HG02763 (cell line): Measurements from ENCODE around the gene NUCB2.
"Not testable (repeated sequence)": the region's sequence is repeated elsewhere in the genome, so short reads cannot be mapped to it uniquely, and the experiment has no call there.

ENCODE experiments used
- ATAC-seq: cut with Tn5 transposase; IDR thresholded peaks from one replicate; pipeline ENCODE4 v1.9.1; 2021; ENCODE audit warnings: mild to moderate bottlenecking, moderate library complexity; ENCODE audit not compliant: unreplicated experiment

Gene NUCB2

GRCh38 chr11:17268500-17268899 lies 8.0 kb upstream of the NUCB2 start:
- ATAC-seq: not testable (repeated sequence)

GRCh38 chr11:17268902-17269301 lies 7.6 kb upstream of the NUCB2 start:
- no peak for ATAC-seq

GRCh38 chr11:17272801-17273200 lies 3.7 kb upstream of the NUCB2 start:
- ATAC-seq: no peak

DNA sequence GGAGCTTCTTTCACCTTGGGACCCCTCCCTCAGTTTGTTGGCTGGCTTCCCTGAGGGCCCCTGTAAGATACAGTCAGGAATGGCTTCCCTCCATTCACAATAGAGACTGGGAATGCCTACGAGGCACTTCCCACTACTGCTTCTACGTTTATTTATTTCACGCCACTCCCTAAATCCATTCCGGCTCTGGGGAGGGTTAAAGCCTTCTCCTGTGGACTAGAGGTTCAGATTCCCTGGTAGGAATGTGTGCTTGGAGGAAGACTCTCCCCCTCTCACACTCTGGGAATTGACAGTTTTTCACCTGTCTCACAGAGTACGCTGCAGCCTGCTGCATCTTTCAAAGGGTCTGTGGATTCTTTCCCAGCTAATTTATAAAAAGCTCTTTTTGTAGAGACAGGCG lies 3.3 kb upstream of the NUCB2 start:
- no peak for ATAC-seq

DNA sequence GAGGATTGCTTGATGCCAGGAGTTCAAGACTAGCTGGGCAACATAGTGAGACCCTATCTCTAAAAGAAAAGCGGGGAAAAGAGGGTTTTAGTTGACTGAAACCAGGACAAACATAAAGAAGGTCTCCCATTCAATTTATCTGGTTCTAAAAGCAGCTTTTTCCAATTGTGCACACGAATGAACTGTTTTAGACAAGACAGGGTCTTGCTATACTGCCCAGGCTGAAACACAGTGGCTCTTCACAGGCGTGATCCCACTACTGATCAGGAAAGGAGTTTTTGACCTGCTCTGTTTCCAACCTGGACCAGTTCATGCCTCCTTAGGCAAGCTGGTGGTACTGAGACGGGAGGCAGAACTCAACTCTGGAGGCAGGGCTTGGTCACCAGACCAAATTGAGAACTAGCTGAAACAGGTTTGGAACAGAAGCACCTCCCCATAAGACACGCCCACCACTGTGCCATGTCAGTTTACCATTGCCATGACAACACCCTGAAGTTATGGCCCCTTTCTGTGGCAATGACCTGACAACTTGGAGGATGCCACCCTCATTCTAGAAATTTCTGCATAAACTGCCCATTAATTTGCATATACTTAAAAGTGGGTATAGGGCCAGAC lies 2.8 kb upstream of the NUCB2 start:
- no peak for ATAC-seq

DNA sequence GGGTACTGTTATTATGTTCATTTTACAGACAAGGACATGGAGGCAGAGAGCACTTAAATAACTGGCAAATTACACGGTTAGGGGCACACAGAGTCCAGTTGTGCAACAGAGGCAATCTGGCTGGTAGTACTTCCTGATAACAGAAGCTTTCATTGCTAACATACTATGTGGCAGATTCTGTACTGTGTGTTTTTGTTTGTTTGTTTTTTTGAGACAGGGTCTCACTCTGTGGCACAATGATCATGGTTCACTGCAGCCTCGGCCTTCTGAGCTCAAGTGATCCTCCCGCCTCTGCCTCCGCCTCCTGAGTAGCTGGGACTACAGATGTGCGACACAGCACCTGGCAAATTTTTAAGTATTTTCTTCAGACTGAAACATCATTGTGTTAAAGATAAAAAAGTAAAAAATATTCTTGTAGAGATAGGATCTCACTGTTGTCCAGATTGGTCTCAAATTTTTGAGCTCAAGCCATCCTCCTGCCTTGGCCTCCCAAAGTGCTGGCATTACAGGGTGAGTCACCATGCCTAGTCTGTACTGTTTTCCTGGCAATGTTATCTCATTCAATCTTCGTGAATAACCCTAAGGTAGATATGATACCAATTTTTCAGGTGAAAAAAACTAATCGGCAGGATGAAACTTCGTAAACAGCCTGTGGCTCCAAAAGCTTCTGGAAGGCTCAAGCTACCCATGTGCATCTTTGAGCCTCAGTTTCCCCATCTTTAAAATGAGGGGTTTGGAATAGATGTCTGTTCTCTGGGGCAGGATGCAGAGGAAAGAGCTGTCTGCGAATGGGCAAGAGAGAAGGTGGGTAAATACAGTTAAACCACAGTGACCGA lies 921 bp upstream of the NUCB2 start:
- no peak for ATAC-seq

- ATAC-seq: peak; percentile 8
These were observed 565 bp downstream of the NUCB2 start for GRCh38 chr11:17277024-17277584.

DNA sequence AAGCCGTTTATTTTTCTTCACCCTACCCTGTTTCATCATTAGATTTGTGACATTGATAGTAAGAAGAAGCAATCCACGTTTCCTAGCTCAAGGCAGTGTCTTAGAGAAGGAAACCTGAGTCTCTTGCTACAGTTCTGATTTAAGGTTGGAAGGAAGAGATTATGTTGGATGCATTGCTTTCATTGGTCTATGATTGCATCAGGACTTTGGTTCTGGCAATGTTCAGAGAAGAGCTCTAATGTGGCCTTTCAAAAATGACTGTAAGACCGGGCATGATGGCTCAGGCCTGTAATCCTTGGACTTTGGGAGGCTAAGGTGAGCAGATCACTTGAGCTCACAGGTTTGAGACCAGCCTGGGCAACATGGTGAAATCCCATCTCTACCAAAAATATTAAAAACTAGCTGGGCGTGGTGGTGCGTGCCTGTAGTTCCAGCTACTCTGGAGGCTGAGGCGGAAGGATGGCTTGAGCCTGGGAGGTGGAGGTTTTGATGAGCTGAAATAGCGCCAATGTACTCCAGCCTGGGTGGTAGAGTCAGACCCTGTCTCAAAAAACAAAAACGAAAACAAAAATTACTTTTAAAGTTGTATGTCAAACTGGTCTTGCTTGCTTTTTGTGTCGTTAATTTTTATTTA lies 4.1 kb downstream of the NUCB2 start:
- no peak for ATAC-seq

DNA sequence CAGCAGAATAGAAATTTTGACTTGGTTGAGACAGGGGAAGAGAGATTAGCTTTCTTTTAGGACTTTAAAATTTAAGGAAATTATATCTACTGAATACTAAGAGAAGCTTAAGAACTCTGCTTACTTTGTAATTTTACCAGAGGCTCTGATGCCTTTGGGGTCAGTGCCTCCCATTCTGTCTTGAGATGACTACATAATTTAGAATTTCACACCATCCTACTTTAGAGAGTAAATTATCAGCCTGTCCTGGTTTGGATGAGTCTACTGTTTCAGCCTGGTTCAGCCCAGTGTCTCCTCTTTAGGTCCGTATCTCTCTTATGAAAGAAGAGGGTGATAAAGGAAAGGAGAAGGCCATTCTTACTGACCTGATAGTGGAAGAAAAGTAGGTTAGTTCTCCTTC lies 9.8 kb downstream of the NUCB2 start:
- no peak for ATAC-seq

DNA sequence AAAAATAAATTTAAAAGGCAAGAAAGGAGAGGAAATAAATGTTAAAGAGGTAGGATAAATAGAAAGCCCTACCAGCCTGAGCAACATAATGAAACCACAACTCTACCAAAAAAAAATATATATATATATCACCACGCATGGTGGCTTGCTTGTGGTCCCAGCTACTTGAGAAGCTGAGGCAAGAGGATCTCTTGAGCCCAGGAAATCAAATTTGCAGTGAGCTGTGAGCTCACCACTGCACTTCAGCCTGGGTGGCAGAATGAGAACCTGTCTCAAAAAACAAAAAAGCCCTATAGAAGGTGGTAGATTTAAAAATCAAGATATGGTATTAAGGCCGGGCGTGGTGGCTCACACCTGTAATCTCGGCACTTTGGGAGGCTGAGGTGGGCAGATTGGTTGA lies 10.5 kb downstream of the NUCB2 start:
- ATAC-seq: no peak

- no peak for ATAC-seq
These were observed 15.2 kb downstream of the NUCB2 start for GRCh38 chr11:17291710-17292109.

- ATAC-seq: no peak
These were observed 16.8 kb downstream of the NUCB2 start for GRCh38 chr11:17293311-17293710.

DNA sequence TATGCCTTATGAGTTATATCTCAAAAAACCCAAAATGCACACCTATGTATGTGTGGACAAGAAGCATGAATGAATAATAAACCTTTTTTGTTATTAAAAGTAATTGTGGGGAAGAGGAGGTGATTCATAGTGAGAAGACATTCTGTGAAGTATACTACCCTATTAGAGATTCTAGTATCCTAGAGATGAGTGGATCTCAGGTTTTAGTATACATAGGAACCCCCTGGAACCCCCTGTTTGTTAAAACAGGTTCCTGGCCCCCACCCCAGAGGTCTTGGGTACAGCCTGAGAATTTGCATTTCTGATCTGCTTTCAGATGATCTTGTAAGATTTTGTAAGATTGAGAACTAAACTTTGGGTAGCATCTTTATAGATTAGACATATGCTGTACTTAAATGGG lies 17.5 kb downstream of the NUCB2 start:
- no peak for ATAC-seq

GRCh38 chr11:17296852-17297559 lies 20.5 kb downstream of the NUCB2 start:
- no peak for ATAC-seq

DNA sequence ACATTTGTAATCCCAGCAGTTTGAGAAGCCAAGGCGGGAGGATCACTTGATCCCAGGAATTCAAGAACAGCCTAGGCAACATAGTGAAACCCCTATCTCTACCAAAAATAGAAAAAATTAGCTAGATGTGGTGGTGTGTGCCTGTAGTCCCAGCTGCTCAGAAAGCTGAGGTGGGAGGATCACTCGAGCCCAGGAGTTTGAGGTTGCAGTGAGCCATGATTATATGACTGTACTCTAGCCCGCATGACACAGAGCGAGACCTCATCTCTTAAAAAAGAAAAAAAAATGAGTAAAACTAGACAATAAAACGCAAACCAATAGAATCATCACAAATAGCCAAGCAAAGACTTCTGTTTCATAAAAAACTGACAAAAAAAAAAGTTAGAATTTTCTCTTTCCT lies 21.8 kb downstream of the NUCB2 start:
- ATAC-seq: peak; percentile 63

DNA sequence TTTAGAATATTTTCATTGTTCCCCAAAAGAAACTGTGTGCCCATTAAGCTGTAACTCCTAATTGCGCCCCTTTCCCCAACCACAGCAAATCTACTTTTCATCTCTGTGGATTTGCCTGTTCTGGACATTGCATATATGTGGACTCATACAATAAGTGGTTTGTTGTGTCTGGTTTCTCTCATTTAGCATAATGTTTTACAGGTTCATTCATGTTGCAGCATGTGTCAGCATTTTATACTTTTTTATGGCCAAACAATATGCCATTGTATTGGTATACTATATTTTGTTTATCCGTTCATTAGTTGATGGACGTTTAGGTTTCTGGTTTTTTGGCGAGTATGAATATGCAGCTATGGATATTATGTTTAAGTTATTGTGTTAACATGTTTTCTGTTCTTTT lies 23.8 kb downstream of the NUCB2 start:
- no peak for ATAC-seq

DNA sequence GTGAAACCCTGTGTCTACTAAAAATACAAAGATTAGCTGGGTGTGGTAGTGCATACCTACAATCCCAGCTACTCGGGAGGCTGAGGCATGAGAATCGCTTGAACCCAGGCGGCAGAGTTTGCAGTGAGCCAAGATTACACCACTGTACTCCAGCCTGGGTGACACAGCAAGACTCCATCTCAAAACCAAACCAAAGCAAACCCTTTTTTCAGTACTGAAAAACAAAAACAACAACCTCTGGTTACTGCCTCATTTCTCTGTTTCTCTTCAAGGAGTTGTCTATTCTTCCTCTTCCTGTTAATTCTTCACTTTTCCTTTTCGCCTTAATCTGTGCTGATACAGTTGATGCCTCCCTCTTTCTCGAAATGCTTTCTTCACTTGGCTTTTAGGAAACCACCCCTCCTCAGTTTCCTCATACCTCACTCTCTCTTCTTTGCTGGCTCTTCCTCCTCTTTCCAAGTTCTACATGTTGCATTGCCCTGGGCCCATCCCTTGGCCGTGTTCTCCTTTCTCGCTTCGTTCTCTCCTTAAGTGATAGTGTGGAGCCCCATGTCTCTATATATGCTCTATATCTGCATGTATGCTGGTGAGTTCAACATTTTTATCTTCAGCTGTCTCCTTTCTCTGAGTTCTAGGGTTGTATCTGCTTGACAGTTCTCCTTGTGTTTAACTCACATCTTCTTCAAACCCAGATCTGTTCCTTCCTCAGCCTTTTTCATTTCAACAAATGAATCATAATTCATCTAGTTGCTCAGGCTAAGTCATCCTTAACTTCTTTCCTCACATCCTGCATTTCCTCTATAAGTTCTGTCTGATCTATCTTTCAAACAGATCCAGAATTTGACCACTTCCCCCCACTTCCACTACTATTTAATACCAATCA lies 37.1 kb downstream of the NUCB2 start:
- ATAC-seq: no peak

DNA sequence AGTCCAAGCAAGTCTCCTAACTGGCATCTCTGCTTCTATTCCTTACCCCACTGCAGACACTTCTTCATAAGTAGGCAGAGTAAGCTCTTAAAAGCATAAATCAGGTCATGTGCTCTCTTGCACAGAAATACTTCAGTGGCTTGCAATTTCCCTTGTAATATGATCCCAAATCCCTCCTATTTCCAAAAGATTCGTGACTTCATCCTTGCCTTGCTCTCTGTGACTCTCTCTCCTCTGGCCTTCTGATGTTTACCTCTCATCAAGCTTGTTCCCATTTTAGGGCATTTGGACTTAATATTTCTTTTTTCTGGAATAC lies 37.7 kb downstream of the NUCB2 start:
- ATAC-seq: no peak

- ATAC-seq: no peak
These were observed 38.4 kb downstream of the NUCB2 start for GRCh38 chr11:17314904-17315426.

- no peak for ATAC-seq
These were observed 52.4 kb downstream of the NUCB2 start for GRCh38 chr11:17328871-17329494.
